WI38 (cell line): ENCODE data around the gene ARHGAP23.

Experiments used
- H3K4me3 ChIP-seq: 2 replicates; pipeline ENCODE4 v1.5.1; 2011; ENCODE audit warnings: low read depth, mild to moderate bottlenecking, control low read depth, low read length
- CTCF ChIP-seq: IDR thresholded peaks from 2 replicates; pipeline ENCODE4 v1.5.1; 2012; ENCODE audit warnings: low read depth, mild to moderate bottlenecking, control low read depth, low read length

Gene ARHGAP23

DNA sequence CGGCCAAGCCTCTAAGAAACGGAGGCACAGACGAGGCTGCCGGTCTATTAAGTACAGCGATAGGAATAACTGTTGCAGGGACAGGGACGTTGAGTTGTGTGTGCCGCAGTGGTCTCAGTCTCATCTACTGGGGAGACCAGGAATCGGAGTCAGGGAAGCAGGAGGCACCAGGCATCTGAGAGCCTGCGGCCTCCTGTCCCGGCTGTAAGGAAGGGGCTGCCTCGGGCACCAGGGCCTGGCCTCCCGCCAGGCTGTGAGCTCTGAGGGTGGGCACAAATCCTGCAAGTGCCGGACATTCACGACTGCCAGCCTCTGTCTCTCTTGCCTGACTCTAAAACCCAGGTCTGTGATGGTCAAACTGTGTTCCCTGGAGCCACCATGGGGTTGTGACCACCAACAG, 76.0 kb downstream of the ARHGAP23 start:
- no peak for TF ChIP-seq CTCF
- H3K4me3 ChIP-seq: no peak overlapping the region

DNA sequence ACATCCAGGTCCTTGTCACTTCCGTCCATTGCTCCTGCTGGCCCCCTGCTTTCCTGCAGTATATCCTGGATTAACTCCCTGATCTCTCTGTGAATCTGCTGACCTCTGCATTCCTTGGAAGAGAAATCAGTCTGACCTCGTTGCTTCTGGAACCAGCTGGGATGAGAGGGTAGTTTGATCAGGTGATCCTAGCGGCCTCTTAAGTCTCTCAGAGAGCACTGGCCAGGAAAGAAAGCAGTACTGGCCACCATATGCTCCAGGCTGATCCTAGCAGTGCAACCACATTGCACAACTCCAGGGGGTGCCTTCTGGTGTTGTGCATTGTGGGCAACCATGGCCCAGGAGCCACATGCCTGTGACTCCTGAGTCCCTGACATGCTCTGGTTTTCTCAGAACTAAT, 79.2 kb downstream of the ARHGAP23 start:
- H3K4me3 ChIP-seq: no peak overlapping the region
- TF ChIP-seq CTCF: no peak

DNA sequence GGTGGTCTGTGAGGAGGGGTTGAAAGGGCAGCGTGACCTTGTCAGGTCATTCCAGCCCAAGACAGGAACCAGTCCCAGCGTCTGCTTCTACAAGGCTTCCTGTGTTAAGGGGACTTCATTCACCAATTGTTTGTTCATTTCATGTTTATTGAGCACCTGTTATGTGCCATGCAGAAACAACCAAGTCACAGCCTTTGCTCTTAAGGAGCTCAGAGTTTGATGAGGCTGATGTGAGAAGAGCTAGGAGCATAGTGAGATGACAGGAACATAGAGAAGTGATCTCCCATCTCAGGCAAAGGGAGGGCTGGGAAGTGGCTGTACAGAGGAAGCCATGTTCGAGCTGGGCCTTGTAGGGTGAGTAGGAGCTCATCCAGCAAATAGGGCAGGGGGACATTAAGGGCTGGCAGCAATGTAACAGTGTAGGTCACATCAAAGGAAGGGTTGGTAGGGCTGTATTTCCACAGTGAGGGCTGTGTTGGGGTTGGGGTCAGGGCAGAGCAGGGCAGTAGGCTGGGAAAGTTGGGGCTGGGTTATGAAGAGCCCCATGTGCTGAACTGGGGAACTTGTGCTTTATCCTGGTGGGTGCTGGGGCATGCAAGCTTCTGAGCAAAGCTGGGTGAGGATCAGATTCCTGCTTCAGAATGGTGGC, 79.8 kb downstream of the ARHGAP23 start:
- no peak overlapping the region for H3K4me3 ChIP-seq
- TF ChIP-seq CTCF: no peak

GRCh38 chr17:38508570-38508950, 80.3 kb downstream of the ARHGAP23 start:
- no peak for TF ChIP-seq CTCF
- H3K4me3 ChIP-seq: no peak overlapping the region

DNA sequence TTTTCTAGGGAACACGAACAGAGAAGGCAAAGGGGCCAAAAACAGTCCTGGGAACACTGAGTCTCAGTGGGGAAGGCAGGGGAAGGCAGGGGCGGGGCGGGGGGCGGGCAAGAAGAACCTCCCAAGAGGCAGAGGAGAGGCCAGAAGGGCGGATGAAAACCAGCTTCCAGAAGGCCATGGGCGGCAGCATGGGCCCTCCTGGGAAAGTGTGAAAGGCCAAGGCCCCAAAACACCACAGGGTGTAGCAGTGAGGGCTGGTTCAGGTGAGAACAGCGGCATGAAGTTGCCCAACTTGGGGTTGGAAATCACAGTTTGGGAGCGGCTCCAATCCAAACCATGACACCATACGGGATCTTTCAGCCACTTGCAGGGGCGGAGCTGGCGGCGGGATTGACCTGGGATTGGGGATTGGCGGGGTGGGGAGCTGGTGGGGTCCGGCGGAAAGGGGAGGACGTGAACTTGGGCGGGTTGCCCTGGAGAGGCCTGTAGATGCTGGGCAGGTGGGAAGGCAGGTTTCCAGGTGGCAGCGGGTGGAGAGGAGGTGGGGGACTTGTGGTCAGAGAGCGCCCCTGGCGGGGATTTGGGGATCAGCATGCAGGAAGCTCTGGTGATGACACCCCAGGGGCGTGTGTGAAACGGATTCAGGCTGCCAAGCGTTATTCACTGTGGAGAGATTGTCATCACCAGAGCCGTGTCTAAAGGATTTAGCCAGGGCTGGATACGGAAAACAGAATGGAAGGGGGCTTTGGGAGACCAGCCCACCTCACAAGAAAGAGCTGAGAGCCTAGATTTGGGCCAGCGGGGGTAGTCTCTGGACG, 80.9 kb downstream of the ARHGAP23 start:
- no peak overlapping the region for H3K4me3 ChIP-seq
- peak; percentile 84 for TF ChIP-seq CTCF

DNA sequence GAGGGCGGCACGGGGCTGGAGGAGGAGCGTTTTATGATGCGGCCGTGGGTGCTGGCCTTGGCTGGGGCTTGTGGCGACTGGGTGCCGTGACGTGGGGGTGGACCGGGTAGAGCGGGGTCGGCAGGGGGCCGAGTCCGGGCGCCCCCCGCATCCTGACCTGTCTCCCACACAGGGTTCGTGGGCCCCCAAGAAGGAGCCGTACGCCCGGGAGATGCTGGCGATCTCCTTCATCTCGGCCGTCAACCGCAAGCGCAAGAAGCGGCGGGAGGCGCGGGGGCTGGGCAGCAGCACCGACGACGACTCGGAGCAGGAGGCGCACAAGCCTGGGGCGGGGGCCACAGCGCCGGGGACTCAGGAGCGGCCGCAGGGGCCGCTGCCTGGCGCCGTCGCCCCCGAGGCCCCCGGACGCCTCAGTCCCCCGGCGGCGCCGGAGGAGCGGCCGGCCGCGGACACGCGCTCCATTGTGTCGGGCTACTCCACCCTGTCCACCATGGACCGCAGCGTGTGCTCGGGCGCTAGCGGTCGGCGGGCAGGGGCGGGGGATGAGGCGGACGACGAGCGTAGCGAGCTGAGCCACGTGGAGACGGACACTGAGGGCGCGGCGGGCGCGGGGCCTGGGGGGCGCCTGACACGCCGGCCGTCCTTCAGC, 81.6 kb downstream of the ARHGAP23 start:
- no peak for TF ChIP-seq CTCF
- H3K4me3 ChIP-seq: no peak overlapping the region
